HepG2 (cell line): ENCODE measurements around the gene LINC00237. TPM values are rescaled to one million over a fixed set of nuclear protein-coding genes. Genes with fewer than 3 reads are reported as not detected.
A peak's percentile ranks its signal among the peaks of the same experiment; 100 is the strongest.

Experiments
- ARID3A ChIP-seq: IDR thresholded peaks from 2 replicates; pipeline ENCODE4 v1.6.1; 2012; ENCODE audit warnings: low read depth, low read length, improper control_type of control experiment
- ATAD3A ChIP-seq: sonication (generic); formaldehyde crosslinking; IDR thresholded peaks from 2 replicates; pipeline ENCODE4 v1.4.0; 2020; ENCODE audit warnings: missing genetic modification reagents
- ATF2 ChIP-seq: sonication (generic); formaldehyde crosslinking; IDR thresholded peaks from 2 replicates; pipeline ENCODE4 v1.4.0; 2020; ENCODE audit warnings: missing genetic modification reagents
- CEBPG ChIP-seq: IDR thresholded peaks from 2 replicates; pipeline ENCODE4 v1.6.1; 2016
- CHD2 ChIP-seq: IDR thresholded peaks from 2 replicates; pipeline ENCODE4 v1.6.1; 2011; ENCODE audit warnings: low read depth, low read length, improper control_type of control experiment
- ELF3 ChIP-seq: IDR thresholded peaks from 2 replicates; pipeline ENCODE4 v1.6.1; 2016; ENCODE audit warnings: missing genetic modification reagents, missing compliant biosample characterization
- HHEX ChIP-seq: IDR thresholded peaks from 2 replicates; pipeline ENCODE4 v1.6.1; 2016; ENCODE audit warnings: control low read depth
- HMG20B ChIP-seq: conservative IDR thresholded peaks from 2 replicates; pipeline ENCODE4 v1.6.1; 2016; ENCODE audit warnings: missing genetic modification reagents, missing compliant biosample characterization
- ISL2 ChIP-seq: sonication (generic); formaldehyde crosslinking; IDR thresholded peaks from 2 replicates; pipeline ENCODE4 v1.5.0; 2020; ENCODE audit warnings: missing genetic modification reagents
- KAT8 ChIP-seq: IDR thresholded peaks from 2 replicates; pipeline ENCODE4 v1.6.1; 2016; ENCODE audit warnings: missing genetic modification reagents, missing compliant biosample characterization
- KLF13 ChIP-seq: sonication (generic); formaldehyde crosslinking; IDR thresholded peaks from 2 replicates; pipeline ENCODE4 v1.4.0; 2020; ENCODE audit warnings: mild to moderate bottlenecking, missing genetic modification reagents
- KMT2A ChIP-seq: sonication (generic); formaldehyde crosslinking; IDR thresholded peaks from 2 replicates; pipeline ENCODE4 v1.4.0; 2020; ENCODE audit warnings: missing genetic modification reagents
- MAFF ChIP-seq: IDR thresholded peaks from 2 replicates; pipeline ENCODE4 v1.6.1; 2011; ENCODE audit warnings: low read depth, low read length, improper control_type of control experiment
- MIER3 ChIP-seq: IDR thresholded peaks from 2 replicates; pipeline ENCODE4 v1.6.1; 2016; ENCODE audit warnings: missing compliant biosample characterization, borderline replicate concordance
- SALL1 ChIP-seq: sonication (generic); formaldehyde crosslinking; IDR thresholded peaks from 2 replicates; pipeline ENCODE4 v1.8.0; 2022; ENCODE audit warnings: mild to moderate bottlenecking, missing genetic modification reagents
- SIN3A ChIP-seq: IDR thresholded peaks from 2 replicates; pipeline ENCODE4 v1.6.1; 2011; ENCODE audit warnings: low read depth, mild to moderate bottlenecking, control low read depth, low read length, borderline replicate concordance
- SOX6 ChIP-seq, 2 experiments: fragments of 450-650 bp in 1 of 2; sonication (generic) in 1 of 2; formaldehyde crosslinking in 1 of 2; IDR thresholded peaks; 2 replicates each; pipeline versions ENCODE4 v1.4.0 to v1.6.1; 2017 to 2020; ENCODE audit warnings: antibody characterized with exemption in 1 of 2, mild to moderate bottlenecking in 1 of 2, missing genetic modification reagents in 1 of 2
- SP5 ChIP-seq: IDR thresholded peaks from 2 replicates; pipeline ENCODE4 v1.6.1; 2016; ENCODE audit warnings: low read depth, borderline replicate concordance
- STAG1 ChIP-seq: sonication (generic); formaldehyde crosslinking; IDR thresholded peaks from 2 replicates; pipeline ENCODE4 v1.4.0; 2020; ENCODE audit warnings: missing genetic modification reagents
- TBX2 ChIP-seq: sonication (generic); formaldehyde crosslinking; IDR thresholded peaks from 2 replicates; pipeline ENCODE4 v1.5.0; 2020; ENCODE audit warnings: missing genetic modification reagents, mild to moderate bottlenecking, borderline replicate concordance
- ZFP62 ChIP-seq: sonication (generic); formaldehyde crosslinking; IDR thresholded peaks from 2 replicates; pipeline ENCODE4 v1.4.0; 2020; ENCODE audit warnings: missing genetic modification reagents
- ZGPAT ChIP-seq: IDR thresholded peaks from 2 replicates; pipeline ENCODE4 v1.6.1; 2016; ENCODE audit warnings: mild to moderate bottlenecking
- ZNF143 ChIP-seq: sonication (generic); formaldehyde crosslinking; IDR thresholded peaks from 2 replicates; pipeline ENCODE4 v1.4.0; 2020; ENCODE audit warnings: missing genetic modification reagents
- ZNF30 ChIP-seq: sonication (generic); formaldehyde crosslinking; IDR thresholded peaks from 2 replicates; pipeline ENCODE4 v1.5.0; 2020; ENCODE audit warnings: mild to moderate bottlenecking, missing genetic modification reagents
- ZNF337 ChIP-seq: sonication (generic); formaldehyde crosslinking; IDR thresholded peaks from 2 replicates; pipeline ENCODE4 v1.5.1; 2020; ENCODE audit warnings: missing genetic modification reagents, low read depth, mild to moderate bottlenecking, borderline replicate concordance
- ZNF460 ChIP-seq: sonication (generic); formaldehyde crosslinking; IDR thresholded peaks from 2 replicates; pipeline ENCODE4 v1.5.1; 2020; ENCODE audit warnings: missing genetic modification reagents, mild to moderate bottlenecking, borderline replicate concordance
- ZNF468 ChIP-seq: sonication (generic); formaldehyde crosslinking; IDR thresholded peaks from 2 replicates; pipeline ENCODE4 v1.8.0; 2022; ENCODE audit warnings: mild to moderate bottlenecking, moderate library complexity, missing genetic modification reagents
- ZNF788 ChIP-seq: sonication (generic); formaldehyde crosslinking; IDR thresholded peaks from 2 replicates; pipeline ENCODE4 v1.5.0; 2020; ENCODE audit warnings: mild to moderate bottlenecking, missing genetic modification reagents, borderline replicate concordance
- ZNF792 ChIP-seq: IDR thresholded peaks from 2 replicates; pipeline ENCODE4 v1.6.1; 2016
- polyA plus RNA-seq, 8 experiments: library from polyadenylated mRNA; depleted of rRNA in 3 of 8; stranded (reverse) in 7 of 8; unstranded in 1 of 8; fragments of >200 nt; fragmentation: Illumina TruSeq in 4 of 8; extraction: Trizol in 4 of 8; gene quantifications; 2 replicates each; pipeline versions ENCODE4 v1.2.1 to v1.2.3, GENCODE V29; 2011 to 2016; ENCODE audit warnings: low read depth in 4 of 8, missing spikeins in 1 of 8, mixed read lengths in 1 of 8; ENCODE audit not compliant: insufficient read depth in 1 of 8
- total RNA-seq, 5 experiments: library from RNA; depleted of rRNA; stranded (reverse); fragments of >200 nt; fragmentation: Illumina TruSeq; extraction: Trizol; gene quantifications; 2 replicates each; pipeline ENCODE4 v1.2.3, GENCODE V29; 2016; ENCODE audit warnings: low read depth in 1 of 5

Gene LINC00237
- total and polyA plus RNA-seq, 2 of the 13 experiments (the other 11 are each of a cell fraction or from before 2014, with no cell fraction given), result not detected

GRCh38 chr20:21053002-21053762, 53.0 kb downstream of the LINC00237 start (continued):
- no peak for TF ChIP-seq ATAD3A (CRISPR knock-in tag)
- peak; percentile 63; the same call in 1 of the 2 replicates for TF ChIP-seq ZNF143 (CRISPR knock-in tag)
- no peak for TF ChIP-seq MAFF
- TF ChIP-seq KAT8 (CRISPR knock-in tag), result peak; percentile 47; the same call in 1 of the 2 replicates
- TF ChIP-seq ZNF460 (CRISPR knock-in tag), result no peak
- TF ChIP-seq ZFP62 (CRISPR knock-in tag), result no peak
- TF ChIP-seq KMT2A (CRISPR knock-in tag), result peak; percentile 31; the same call in 1 of the 2 replicates
- peak; percentile 85 for TF ChIP-seq STAG1 (CRISPR knock-in tag)
- TF ChIP-seq SP5 (CRISPR knock-in tag), result 0 out of 2 replicates have a peak, but pooled peaks have one; percentile 30
- no peak for TF ChIP-seq SIN3A
- TF ChIP-seq ZNF468 (CRISPR knock-in tag), result no peak
- TF ChIP-seq ZGPAT (CRISPR knock-in tag), result peak; percentile 76; the same call in 1 of the 2 replicates
- peak; percentile 29; the same call in 1 of the 2 replicates for TF ChIP-seq ZNF30
- TF ChIP-seq ARID3A, result peak; percentile 70; the same call in 1 of the 2 replicates
- TF ChIP-seq CHD2, result no peak
- peak; percentile 0; the same call in 1 of the 2 replicates for TF ChIP-seq ZNF792 (CRISPR knock-in tag)
- no peak for TF ChIP-seq HHEX (CRISPR knock-in tag)
- peak; percentile 55 for TF ChIP-seq ELF3 (CRISPR knock-in tag)
- peak; percentile 68; the same call in 1 of the 2 replicates for TF ChIP-seq ZNF788 (CRISPR knock-in tag)
- peak; percentile 84 for TF ChIP-seq HMG20B (CRISPR knock-in tag)
- peak; percentile 52; the same call in 1 of the 2 replicates for TF ChIP-seq MIER3 (CRISPR knock-in tag)
- no peak for TF ChIP-seq ZNF337
- TF ChIP-seq SOX6 (IDR thresholded peaks at IDR 0.05), result no peak
- peak; percentile 94 for TF ChIP-seq SOX6 (CRISPR knock-in tag; IDR thresholded peaks at IDR 0.05)
- peak; percentile 63 for TF ChIP-seq SALL1
- no peak for TF ChIP-seq KLF13
- TF ChIP-seq ISL2 (CRISPR knock-in tag), result peak; percentile 73; the same call in 1 of the 2 replicates
- TF ChIP-seq ATF2 (CRISPR knock-in tag), result peak; percentile 58
- TF ChIP-seq TBX2, result peak; percentile 95
- TF ChIP-seq CEBPG, result peak; percentile 94
